HG02763 (cell line): Measurements from ENCODE around the gene HLCS.

Experiments
- ATAC-seq: cut with Tn5 transposase; IDR thresholded peaks from one replicate; pipeline ENCODE4 v1.9.1; 2021; ENCODE audit warnings: mild to moderate bottlenecking, moderate library complexity; ENCODE audit not compliant: unreplicated experiment

Gene HLCS

DNA sequence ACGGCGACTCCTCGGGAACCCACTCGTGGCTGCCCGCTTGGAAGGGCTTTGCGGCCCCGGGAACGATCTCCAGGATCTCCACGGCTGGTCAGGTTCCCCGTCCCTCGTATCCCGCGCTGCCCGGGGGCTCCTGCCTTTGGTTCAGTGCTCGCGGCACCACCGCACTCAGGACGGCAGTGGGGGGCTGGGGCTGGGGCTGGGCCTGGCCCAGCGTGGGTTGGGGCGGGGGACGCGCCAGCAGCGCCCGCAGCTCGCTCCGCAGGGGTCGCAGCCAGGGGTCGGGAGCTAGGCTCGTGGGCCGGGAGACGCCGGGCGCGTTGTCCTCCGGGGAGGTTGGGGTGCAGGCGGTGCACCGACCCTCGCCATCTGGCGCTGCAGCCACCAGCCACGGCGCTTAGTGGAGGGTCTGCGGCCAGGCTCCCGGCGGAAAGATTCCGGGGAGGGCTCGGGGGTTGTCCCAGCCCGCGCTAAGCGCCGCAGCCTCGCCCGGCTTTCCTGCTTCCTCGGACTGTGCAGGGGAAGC is 258.6 kb downstream of the HLCS start:
- no peak for ATAC-seq

- no peak for ATAC-seq
Measured at GRCh38 chr21:36706951-36707762, 259.3 kb downstream of the HLCS start.

GRCh38 chr21:36706482-36706852 is 260.0 kb downstream of the HLCS start:
- ATAC-seq = no peak

DNA sequence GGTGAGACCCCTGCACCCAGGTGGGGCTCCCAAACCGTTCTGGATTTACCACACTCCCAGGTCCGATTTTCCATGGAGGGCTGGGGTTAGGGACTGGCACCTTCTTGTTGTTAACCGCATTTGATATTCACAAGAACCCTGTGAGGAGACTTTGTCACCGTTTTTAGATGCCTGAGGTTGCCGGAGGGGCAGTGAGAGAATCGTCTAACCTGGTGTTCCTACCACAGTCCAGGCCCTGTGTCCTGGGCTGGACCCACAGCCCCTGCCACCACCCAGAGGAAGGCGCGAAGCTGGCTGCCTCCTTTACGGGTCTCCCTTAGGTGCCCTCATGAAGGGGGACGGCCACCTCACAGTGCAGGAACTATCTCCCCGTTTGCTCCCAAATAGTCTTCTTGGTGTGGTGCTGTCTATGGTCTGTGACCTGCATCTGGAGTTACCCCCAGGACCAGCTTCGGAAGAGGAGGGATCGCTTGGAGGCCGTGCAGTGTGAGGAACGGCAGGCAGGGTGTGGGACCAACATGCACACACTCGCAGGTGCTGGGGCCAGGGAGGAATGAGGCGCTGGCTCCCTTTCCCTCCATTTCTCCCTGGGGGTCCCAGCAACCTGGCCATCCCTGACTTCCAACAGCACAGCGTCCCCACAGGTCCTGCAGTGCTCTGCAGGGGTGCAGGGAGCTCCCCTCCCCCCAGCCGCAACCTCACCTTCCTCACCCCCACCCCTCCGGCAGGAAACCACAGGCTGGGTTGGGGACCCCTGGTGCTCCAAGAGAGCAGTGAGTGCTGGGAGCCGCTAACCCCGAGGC is 260.6 kb downstream of the HLCS start:
- no peak for ATAC-seq

- no peak for ATAC-seq
Measured at GRCh38 chr21:36704958-36705678, 261.4 kb downstream of the HLCS start.

DNA sequence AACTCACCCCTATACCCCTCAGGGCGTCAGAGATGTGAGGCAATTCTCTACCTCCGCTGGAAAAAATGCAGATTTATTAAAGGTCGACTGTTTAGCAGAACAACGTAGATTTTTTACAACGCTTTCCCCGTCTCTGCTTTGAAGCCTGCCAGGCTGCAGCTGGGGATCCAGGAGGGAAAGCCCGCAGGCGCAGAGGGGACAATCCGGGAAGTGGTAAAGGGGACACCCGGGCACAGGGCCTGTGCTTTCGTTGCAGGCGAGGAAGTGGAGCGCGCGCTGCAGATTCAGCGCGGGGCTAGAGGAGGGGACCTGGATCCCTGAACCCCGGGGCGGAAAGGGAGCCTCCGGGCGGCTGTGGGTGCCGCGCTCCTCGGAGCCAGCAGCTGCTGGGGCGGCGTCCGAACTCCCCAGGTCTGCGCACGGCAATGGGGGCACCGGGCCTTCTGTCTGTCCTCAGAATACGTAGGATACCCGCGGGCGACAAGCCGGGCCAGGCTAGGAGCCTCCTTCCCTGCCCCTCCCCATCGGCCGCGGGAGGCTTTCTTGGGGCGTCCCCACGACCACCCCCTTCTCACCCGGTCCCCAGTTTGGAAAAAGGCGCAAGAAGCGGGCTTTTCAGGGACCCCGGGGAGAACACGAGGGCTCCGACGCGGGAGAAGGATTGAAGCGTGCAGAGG is 262.1 kb downstream of the HLCS start:
- ATAC-seq = no peak

DNA sequence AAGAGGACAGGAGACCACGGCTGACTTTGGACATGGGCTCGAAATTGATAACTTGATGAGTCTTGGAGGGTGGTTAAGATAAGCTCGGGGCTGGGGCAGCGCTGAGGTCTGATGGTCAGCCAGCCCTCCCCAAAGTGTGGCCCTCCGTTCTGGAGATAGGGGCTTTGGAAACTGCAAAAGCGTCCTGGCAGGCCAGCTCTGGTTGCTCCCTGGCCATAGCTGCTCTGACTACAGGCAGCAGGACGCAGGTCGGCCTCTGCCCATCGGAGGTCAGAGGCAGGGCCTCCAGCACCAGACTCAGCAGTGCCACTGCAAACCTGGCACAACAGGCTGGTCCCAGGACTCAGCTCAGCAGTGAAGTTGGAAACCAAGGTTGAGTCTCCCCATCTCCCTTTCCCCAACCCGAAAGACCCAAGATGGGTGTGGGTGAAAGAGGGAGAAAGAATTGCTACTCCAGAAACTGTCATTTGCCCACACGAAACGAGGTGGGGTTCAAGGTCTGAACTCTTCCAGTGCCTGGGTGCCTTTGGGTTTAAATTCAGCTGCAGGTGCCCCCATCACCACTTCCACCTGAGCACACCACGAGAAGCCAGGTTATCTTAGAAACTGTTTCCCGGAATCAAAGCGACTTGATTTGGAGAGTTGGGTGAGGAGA is 262.7 kb downstream of the HLCS start:
- ATAC-seq = no peak

GRCh38 chr21:36703123-36703522 is 263.3 kb downstream of the HLCS start:
- ATAC-seq = no peak

- ATAC-seq = no peak
Measured at GRCh38 chr21:36702622-36702968, 263.9 kb downstream of the HLCS start.

DNA sequence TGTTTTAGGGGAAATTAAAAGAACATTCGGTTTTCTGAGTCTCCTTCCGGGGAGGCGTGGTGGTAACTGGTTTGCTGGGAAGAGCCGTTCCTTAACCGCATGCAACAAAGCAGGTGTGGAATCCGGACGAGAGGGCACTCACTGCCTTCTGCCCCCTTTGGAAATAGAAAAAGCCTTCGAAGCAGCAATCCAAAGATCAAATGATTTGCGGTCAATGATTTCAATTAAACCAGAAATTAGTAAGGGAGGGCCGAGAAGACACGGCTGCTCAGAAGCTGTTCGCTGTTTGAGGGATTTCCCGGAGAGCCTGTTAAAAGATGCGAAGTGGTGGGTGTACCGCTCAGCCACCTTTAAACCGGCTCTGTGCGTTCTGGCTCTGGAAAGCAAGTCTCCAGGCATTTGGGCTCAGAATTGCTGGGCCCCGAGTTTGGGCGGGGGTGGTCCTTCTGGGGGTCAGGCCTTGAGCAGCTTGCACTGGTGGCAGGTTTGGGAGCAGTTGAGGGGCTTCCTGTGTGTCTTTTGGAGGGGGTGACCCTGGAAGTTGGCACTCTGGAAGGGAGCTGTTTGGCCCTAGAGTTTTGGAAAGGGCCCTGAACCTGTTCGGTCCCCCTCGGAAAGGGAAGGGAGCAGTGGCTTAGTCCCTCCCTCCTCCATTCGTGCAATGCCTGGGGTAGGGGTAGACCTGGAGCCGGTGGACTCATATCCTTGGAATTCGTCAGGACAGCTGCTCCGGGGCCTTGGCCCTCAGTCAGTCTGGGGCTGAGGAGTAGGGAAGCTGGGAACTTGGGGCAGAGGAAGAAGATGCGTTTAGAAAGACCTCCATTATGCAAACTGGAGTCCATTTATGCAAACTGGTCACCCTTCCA is 264.5 kb downstream of the HLCS start:
- no peak for ATAC-seq

DNA sequence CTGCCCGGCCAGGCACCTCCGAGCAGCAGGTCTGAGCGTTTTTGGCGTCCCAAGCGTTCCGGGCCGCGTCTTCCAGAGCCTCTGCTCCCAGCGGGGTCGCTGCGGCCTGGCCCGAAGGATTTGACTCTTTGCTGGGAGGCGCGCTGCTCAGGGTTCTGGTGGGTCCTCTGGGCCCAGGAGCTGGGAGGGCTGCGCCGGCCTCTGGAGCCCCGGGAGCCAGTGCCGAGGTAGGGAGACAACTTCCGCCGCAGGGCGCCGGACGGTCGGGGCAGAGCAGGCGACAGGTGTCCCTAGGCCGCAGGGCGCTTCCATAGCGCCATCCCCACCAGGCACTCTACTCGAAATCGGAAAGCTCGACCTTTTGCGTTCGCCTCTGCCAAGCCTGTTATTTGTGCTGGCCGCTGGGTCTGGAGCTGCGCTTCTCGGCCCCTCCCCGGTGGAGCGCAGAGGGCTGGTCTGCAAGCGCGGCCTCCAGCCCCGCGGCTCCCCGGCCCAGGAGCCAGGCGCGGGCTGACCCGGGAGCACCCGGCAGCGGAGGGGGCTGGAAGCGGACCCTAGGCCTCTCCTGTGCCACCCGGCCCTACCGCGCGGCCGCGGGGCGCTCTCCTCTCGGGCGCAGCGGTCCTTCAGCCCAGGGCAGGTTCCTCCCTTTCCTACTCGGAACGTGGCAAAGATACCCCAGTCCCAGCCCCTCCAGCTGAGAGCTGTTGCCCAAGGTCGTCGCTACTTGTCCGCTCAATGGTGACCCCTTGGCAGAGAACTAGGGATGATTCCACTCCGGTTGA is 265.3 kb downstream of the HLCS start:
- ATAC-seq = no peak
